SKM-1 (cell line): Measurements from ENCODE around the gene HS6ST1.

Experiments
- DNase-seq: peaks from one replicate; lab custom pipeline; 2025; ENCODE audit not compliant: unreplicated experiment; lab: John Stamatoyannopoulos, UW

HS6ST1 gene

DNA sequence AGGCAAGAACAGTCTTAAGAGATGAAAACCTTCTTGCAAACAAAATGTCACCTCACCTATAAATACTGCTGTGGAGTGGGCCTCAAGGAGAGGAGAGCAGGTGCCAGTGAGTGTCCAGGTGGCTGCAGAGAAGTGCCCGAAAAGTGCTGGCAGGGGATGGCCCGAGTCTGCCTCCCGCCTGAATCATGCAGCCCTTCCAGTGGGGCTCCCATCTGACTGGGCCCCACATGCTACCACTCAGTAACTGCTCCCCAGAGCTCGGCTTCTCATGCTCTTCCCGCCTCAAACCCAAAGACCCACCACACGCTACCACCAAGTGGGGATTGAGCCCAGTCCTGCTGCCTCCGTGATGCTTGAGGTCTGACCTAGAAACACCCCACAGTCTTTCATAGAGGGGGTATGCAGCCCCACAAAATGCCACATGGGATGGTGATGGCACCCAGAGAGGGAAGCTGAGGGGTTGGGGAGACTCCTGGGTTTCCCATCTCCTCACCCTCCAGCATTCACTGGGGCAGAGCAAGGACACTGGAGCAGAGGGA lies 7.4 kb downstream of the HS6ST1 start:
- no peak for DNase-seq

- DNase-seq: no peak
Measured at GRCh38 chr2:128310761-128311160, 7.9 kb downstream of the HS6ST1 start.

- no peak for DNase-seq
Measured at GRCh38 chr2:128310094-128310716, 8.5 kb downstream of the HS6ST1 start.

DNA sequence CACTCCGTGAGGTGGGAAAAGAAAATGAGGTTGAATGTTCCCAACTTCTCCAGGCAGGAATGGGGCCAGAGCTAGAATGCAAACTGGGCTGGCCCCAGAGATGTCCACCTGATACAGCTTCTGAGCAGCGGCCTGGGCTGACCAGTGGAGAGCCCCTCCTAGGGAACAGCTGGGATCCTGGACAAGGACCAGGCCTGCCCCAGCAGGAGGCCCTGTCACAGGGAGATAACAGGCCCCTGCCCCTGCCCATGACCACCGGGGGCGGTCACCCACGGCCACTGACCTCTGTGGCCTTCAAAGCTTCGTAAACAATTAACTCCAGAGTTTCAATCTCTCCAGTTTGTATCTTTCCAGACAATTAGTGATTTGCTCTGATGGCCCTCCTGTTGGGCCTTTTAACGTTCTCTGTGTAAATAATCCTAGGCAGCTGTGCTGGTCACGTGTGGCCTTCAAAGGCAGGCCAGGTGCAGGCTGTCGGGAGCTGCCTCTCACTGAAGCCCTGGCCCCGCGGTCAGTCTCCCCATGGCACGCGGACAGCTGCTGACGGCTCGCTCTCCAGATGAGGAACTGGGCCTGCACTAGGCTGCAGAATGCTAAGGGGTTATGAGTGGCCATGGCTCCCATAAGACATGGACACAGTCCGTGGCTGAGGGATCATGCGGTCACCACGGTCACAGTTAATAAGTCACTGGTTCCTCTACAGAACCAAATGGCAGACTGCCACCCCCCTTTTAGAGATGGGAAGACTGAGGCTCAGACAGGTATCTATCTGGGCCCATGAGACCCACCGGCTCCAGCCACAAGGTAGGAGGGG lies 9.2 kb downstream of the HS6ST1 start:
- DNase-seq: no peak

DNA sequence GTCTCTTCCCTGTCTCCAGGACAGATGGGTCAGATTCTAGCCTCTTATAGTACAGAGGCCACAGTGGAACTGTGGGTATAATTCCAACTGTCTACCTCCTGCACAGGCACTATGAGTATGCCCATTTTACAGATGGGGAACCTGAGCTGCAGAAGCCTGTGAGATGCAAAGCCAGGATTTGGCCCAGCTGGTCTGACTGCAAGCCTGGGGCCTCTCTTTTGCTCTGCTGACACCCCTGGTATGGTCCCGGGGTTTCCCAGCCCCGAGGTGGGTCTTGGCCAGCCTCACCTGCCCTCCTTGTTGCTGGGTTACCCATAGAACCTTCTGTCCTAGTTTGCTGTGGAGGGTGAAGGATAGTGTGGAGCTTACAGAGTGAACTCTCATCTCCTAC lies 9.8 kb downstream of the HS6ST1 start:
- no peak for DNase-seq

- DNase-seq: no peak
Measured at GRCh38 chr2:128308284-128308731, 10.4 kb downstream of the HS6ST1 start.

GRCh38 chr2:128307595-128307994 lies 11.1 kb downstream of the HS6ST1 start:
- DNase-seq: no peak

DNA sequence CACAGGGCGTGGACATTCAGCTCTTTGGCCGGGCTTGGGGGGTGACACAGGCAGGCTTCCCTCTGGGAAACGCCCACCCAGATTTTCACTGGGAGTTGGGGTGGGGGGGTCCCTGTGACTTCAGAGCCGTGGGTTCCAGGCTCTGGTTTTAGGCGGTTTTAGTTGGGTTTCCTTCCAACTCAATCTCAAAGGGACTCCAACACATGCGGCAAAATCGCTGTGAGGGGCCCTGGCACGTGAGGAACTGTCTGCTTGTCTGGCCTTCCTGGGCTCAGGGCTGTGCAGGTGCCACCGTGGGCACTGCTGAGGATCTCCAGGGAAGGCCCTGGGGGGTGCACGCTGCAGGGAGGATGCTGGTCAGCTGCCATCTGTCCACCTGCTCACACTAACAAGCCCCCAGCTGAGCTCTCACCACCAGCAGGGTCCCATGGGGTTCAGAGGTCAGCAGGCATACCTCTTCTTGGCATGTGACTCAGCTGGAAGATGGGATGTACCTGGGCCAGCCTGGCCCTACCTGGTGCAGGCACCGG lies 11.7 kb downstream of the HS6ST1 start:
- no peak for DNase-seq

GRCh38 chr2:128306081-128306930 lies 12.4 kb downstream of the HS6ST1 start:
- no peak for DNase-seq

- no peak for DNase-seq
Measured at GRCh38 chr2:128305555-128306080, 13.1 kb downstream of the HS6ST1 start.

DNA sequence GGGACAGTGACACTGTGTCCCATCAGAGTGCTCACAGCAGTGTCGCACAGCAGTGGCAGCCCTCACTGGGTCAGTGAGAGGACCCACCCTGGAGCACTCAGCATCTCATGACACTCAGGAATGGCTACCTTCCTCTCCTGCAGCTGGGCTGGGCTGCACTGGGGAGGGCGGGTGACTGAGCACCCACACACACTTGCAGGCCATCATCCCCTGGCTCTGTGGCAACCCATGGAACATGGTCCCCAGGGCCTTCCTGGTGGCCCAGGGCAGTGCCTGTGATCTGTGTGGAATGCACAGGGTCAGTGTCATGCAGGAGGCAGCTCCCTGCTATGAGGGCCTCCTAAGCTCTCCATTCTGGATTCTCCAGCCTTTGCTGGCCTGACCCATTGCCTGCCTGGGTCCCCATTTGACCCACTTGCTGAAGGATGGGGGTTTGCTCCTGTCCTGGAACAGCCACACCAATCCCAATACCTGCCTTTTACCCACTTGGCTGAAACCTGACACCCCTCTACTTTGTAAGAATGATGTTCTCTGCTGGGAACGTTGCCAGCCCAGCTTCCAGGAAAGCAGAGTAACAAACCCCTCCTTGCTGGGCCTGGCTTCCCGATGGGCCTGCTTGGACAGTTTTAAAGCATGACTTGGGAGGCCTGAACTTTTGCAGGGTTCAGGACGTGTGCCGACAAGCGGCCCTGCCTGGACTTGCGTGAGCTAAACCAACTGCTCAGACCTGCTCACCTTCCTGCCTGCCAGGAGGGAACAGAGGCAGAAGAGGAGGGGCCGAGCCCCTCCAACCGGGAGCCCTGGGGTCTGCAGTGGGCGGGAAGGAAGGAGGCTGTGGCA lies 13.7 kb downstream of the HS6ST1 start:
- DNase-seq: no peak

- DNase-seq: no peak
Measured at GRCh38 chr2:128304330-128304714, 14.3 kb downstream of the HS6ST1 start.

DNA sequence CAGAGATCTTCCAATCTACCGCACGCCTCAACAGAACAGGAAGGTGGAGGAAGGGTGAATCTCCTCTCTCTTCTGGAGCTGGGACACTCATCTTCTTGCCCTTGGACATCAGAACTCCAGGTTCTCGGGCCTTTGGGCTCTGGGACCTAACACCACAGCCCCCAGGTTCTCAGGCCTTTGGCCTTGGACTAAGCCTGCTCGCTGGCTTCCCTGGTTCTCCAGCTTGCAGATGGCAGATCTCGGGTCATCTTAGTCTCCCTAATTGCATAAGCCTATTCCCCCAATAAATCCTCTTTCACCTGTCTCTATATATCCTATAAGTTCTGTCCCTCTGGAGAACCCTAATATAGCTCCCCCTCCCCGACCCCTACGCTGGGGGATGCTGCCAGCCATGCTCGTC lies 14.8 kb downstream of the HS6ST1 start:
- no peak for DNase-seq

DNA sequence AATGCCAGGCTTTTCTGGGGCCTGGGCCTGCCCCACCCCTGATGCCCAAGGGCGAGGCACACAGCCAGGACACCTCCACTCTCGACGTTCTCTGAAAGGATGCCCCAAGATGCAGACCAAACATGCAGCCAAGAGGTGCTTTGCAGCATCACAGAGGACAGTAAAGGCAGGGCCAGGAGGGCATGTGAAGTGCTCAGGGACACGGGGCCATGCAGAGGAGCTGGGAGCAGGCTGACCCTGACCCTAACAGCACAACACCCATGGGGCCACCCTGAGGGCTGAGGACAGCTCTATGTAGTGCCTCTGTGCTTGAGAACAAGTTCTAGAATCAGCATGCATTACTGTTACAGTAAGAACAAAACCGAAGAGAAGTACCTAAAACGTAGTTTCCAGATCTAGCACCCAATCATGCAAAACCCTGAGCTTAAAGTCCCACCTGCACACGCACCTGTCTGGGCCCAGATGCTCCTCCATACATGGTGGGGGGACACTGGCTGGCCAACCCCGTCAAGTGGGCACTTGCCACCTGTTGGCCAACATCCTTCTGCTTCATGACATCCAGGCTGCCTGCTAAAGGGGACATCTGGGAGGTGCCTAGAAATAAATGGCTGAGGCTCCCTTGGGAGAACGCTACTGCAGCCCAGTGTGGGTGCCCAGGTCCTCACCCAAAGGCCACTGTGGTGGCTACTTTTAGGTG lies 15.4 kb downstream of the HS6ST1 start:
- no peak for DNase-seq

GRCh38 chr2:128302744-128303067 lies 16.0 kb downstream of the HS6ST1 start:
- DNase-seq: no peak

GRCh38 chr2:128302011-128302743 lies 16.5 kb downstream of the HS6ST1 start:
- DNase-seq: no peak

- no peak for DNase-seq
Measured at GRCh38 chr2:128301501-128301966, 17.1 kb downstream of the HS6ST1 start.

DNA sequence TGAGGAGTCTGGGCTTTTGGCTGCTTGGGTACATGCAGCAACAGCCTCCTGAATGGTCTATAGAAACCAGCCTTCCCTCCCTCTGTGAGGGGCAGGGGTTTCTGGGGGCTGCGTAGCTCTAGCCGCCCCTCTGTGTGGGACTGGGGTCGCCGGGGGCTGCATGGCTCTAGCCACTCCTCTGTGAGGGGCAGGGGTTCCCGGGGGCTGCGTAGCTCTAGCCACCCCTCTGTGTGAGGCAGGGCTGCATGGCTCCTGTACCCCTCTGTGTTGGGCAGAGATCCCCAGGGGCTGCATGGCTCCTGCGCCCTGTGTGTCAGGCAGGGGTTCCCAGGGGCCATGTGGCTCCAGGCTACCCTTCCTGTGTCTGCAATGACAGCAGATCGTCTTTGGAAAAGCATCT lies 17.6 kb downstream of the HS6ST1 start:
- DNase-seq: no peak
